SKM-1 treated with dmso at 0.1 percent for 144 hours (cell line): ENCODE data around the gene MAP2K4.
"Not testable (repeated sequence)": the region's sequence is repeated elsewhere in the genome, so short reads cannot be mapped to it uniquely, and the experiment has no call there.

ENCODE experiments used
- DNase-seq: peaks from one replicate; lab custom pipeline; 2025; ENCODE audit not compliant: unreplicated experiment; lab: John Stamatoyannopoulos, UW

MAP2K4 gene

GRCh38 chr17:12136243-12136642 lies 115.6 kb downstream of the MAP2K4 start:
- no peak for DNase-seq

- no peak for DNase-seq
Measured at GRCh38 chr17:12136646-12137045, 116.0 kb downstream of the MAP2K4 start.

GRCh38 chr17:12137859-12138258 lies 117.2 kb downstream of the MAP2K4 start:
- DNase-seq, result no peak

- no peak for DNase-seq
Measured at GRCh38 chr17:12140685-12141084, 120.0 kb downstream of the MAP2K4 start.

GRCh38 chr17:12162187-12162586 lies 141.5 kb downstream of the MAP2K4 start:
- DNase-seq, result not testable (repeated sequence)

GRCh38 chr17:12164085-12164484 lies 143.4 kb downstream of the MAP2K4 start:
- DNase-seq, result no peak

- DNase-seq, result no peak
Measured at GRCh38 chr17:12178644-12179330, 158.1 kb downstream of the MAP2K4 start.

GRCh38 chr17:12180644-12181261 lies 160.1 kb downstream of the MAP2K4 start:
- DNase-seq, result no peak

- no peak for DNase-seq
Measured at GRCh38 chr17:12187658-12188057, 167.0 kb downstream of the MAP2K4 start.

- no peak for DNase-seq
Measured at GRCh38 chr17:12193144-12193735, 172.6 kb downstream of the MAP2K4 start.
